Transverse colon (tissue), 4 donors: ENCODE measurements around the gene ADAMTS16.

Experiments used
- CTCF ChIP-seq, 5 experiments: fragments of 200-600 bp in 3 of 5; fragments of 450-650 bp in 2 of 5; sonication (generic) in 3 of 5; IDR thresholded peaks; 1 replicate in 2 of 5; 2 replicates in 3 of 5; pipeline ENCODE4 v1.5.1; 2016 to 2017; ENCODE audit warnings: antibody characterized with exemption in 5 of 5, inconsistent platforms in 3 of 5, mild to moderate bottlenecking in 2 of 5, moderate library complexity in 1 of 5
- EP300 ChIP-seq: sonication (generic); formaldehyde crosslinking; IDR thresholded peaks from one replicate; pipeline ENCODE4 v1.6.1; 2017; ENCODE audit warnings: antibody characterized with exemption, low read depth
- POLR2A ChIP-seq: fragments of 450-650 bp; IDR thresholded peaks from one replicate; pipeline ENCODE4 v1.6.1; 2016; ENCODE audit warnings: antibody characterized with exemption, mild to moderate bottlenecking, moderate library complexity
- POLR2AphosphoS5 ChIP-seq, 3 donors: sonication (generic); formaldehyde crosslinking; IDR thresholded peaks; one replicate each; pipeline ENCODE4 v1.6.1; 2016; ENCODE audit warnings: antibody characterized with exemption in 3 of 3

DNA sequence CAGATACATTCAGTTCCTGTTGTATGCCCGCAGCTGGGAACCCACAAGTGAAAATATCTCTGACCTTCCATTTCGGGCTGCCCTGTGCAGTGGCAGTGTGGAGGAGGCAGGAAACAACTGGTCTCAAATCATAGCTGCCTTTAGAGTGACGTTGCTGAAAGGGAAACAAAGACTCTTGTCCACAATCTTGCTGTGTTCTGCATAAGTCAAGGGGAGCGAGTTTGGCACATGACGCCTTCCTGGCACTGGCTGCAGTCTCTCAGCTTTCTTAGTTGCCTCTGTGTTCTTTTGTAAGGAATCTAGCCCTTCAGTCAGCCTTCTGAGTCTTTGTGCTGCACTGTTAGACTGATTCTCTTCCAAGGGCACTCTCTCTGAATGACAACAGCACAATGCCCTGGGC, 24.0 kb downstream of the ADAMTS16 start:
- no peak for TF ChIP-seq POLR2AphosphoS5 (IDR thresholded peaks at IDR 0.05)
- TF ChIP-seq POLR2A: no peak
- no peak for TF ChIP-seq CTCF (IDR thresholded peaks at IDR 0.05)
- no peak for TF ChIP-seq EP300
